Trophoblast cell (in vitro differentiated cells and primary cell): Measurements from ENCODE around the gene ARFGAP1.

ENCODE experiments used
- DNase-seq, 2 donors: peaks; one replicate each; pipeline ENCODE4 v3.0.0-alpha.2; 2016
- H2AFZ ChIP-seq: 2 replicates; pipeline ENCODE4 v1.6.1; 2013; ENCODE audit warnings: low read length, moderate library complexity, mild to moderate bottlenecking; ENCODE audit not compliant: insufficient read depth, poor library complexity
- H2AK5ac ChIP-seq: 2 replicates; pipeline ENCODE4 v1.6.1; 2013; ENCODE audit warnings: mild to moderate bottlenecking, low read length
- H2BK120ac ChIP-seq: 2 replicates; pipeline ENCODE4 v1.6.1; 2013; ENCODE audit warnings: low read length, mild to moderate bottlenecking, moderate library complexity; ENCODE audit not compliant: insufficient read depth, poor library complexity
- H2BK12ac ChIP-seq: 2 replicates; pipeline ENCODE4 v1.6.1; 2013; ENCODE audit warnings: mild to moderate bottlenecking, low read length, moderate library complexity
- H2BK5ac ChIP-seq: 2 replicates; pipeline ENCODE4 v1.6.1; 2013; ENCODE audit warnings: low read length, low read depth, moderate library complexity, mild to moderate bottlenecking; ENCODE audit not compliant: poor library complexity
- H3K14ac ChIP-seq: 2 replicates; pipeline ENCODE4 v1.6.1; 2013; ENCODE audit warnings: mild to moderate bottlenecking, low read length
- H3K18ac ChIP-seq: 2 replicates; pipeline ENCODE4 v1.6.1; 2013; ENCODE audit warnings: mild to moderate bottlenecking, low read length
- H3K23ac ChIP-seq: 2 replicates; pipeline ENCODE4 v1.6.1; 2013; ENCODE audit warnings: low read length
- H3K27ac ChIP-seq: 2 replicates; pipeline ENCODE4 v1.5.1; 2013; ENCODE audit warnings: low read depth, mild to moderate bottlenecking, inconsistent platforms, low read length, moderate library complexity
- H3K27me3 ChIP-seq: 2 replicates; pipeline ENCODE4 v1.6.1; 2013; ENCODE audit warnings: inconsistent platforms, mild to moderate bottlenecking, low read length, moderate library complexity; ENCODE audit not compliant: insufficient read depth
- H3K36me3 ChIP-seq, 2 experiments: 1 replicate in 1 of 2; 2 replicates in 1 of 2; pipeline ENCODE4 v1.6.1; 2013; ENCODE audit warnings: low read length in 2 of 2, mild to moderate bottlenecking in 2 of 2, moderate library complexity in 1 of 2; ENCODE audit not compliant: insufficient read depth in 2 of 2, control insufficient read depth in 1 of 2
- H3K4ac ChIP-seq: 2 replicates; pipeline ENCODE4 v1.6.1; 2013; ENCODE audit warnings: low read depth, mild to moderate bottlenecking, low read length, moderate library complexity
- H3K4me1 ChIP-seq, 2 experiments: 1 replicate in 1 of 2; 2 replicates in 1 of 2; pipeline ENCODE4 v1.6.1; 2013; ENCODE audit warnings: low read length in 2 of 2, mild to moderate bottlenecking in 2 of 2, moderate library complexity in 1 of 2; ENCODE audit not compliant: insufficient read depth in 2 of 2, control insufficient read depth in 1 of 2
- H3K4me2 ChIP-seq: 2 replicates; pipeline ENCODE4 v1.6.1; 2013; ENCODE audit warnings: inconsistent platforms, mild to moderate bottlenecking, low read length, moderate library complexity
- H3K4me3 ChIP-seq: 2 replicates; pipeline ENCODE4 v1.5.1; 2013; ENCODE audit warnings: mild to moderate bottlenecking, low read depth, low read length, inconsistent platforms
- H3K79me1 ChIP-seq: one replicate; pipeline ENCODE4 v1.6.1; 2013; ENCODE audit warnings: low read length
- H3K79me2 ChIP-seq: 2 replicates; pipeline ENCODE4 v1.6.1; 2013; ENCODE audit warnings: low read length, mild to moderate bottlenecking; ENCODE audit not compliant: control insufficient read depth, insufficient read depth, poor library complexity
- H3K9ac ChIP-seq: 2 replicates; pipeline ENCODE4 v1.6.1; 2013; ENCODE audit warnings: mild to moderate bottlenecking, low read length
- H3K9me3 ChIP-seq: 2 replicates; pipeline ENCODE4 v1.6.1; 2013; ENCODE audit warnings: low read depth, mild to moderate bottlenecking, control low read depth, inconsistent platforms, low read length; ENCODE audit not compliant: insufficient read depth
- H4K12ac ChIP-seq: 2 replicates; pipeline ENCODE4 v1.6.1; 2013; ENCODE audit warnings: low read depth, mild to moderate bottlenecking, low read length, moderate library complexity
- H4K8ac ChIP-seq: 2 replicates; pipeline ENCODE4 v1.6.1; 2013; ENCODE audit warnings: low read depth, mild to moderate bottlenecking, low read length, moderate library complexity
- H4K91ac ChIP-seq: one replicate; pipeline ENCODE4 v1.6.1; 2013; ENCODE audit warnings: low read depth, mild to moderate bottlenecking, low read length, moderate library complexity
- WGBS: extraction: QIAGEN DNeasy Blood & Tissue Kit; methylation state at CpG from one replicate; pipeline ENCODE4 v1.1.7; 2013; ENCODE audit warnings: missing lambda C conversion rate; ENCODE audit not compliant: insufficient read length, insufficient coverage; ENCODE audit errors: extremely low coverage; 5-methylcytosine and 5-hydroxymethylcytosine counted together

Gene ARFGAP1

GRCh38 chr20:63319164-63320040, 46.8 kb downstream of the ARFGAP1 start:
- H3K4me2 ChIP-seq = no peak overlapping the region
- no peak overlapping the region for H4K8ac ChIP-seq
- no peaks in the 10 kb centered on the region for H3K36me3 ChIP-seq
- no peak for DNase-seq
- no peak overlapping the region for H3K4ac ChIP-seq
- WGBS = no CpG with 5 or more reads among the region's 25 CpGs
- H2BK12ac ChIP-seq = no peak overlapping the region
- H3K27me3 ChIP-seq = no peaks in the 10 kb centered on the region
- H2BK5ac ChIP-seq = no peak overlapping the region
- no peak overlapping the region for H3K23ac ChIP-seq
- H4K91ac ChIP-seq = no peak overlapping the region
- peaks cover 2% of the 10 kb centered on the region for H3K9me3 ChIP-seq
- no peak overlapping the region for H3K9ac ChIP-seq
- H2BK120ac ChIP-seq = no peak overlapping the region
- H3K14ac ChIP-seq = no peak overlapping the region
- H2AFZ ChIP-seq = no peak overlapping the region
- H2AK5ac ChIP-seq = no peak overlapping the region
- no peak overlapping the region for H4K12ac ChIP-seq
- H3K18ac ChIP-seq = no peak overlapping the region
- no peaks in the 10 kb centered on the region for H3K79me1 ChIP-seq
- no peak overlapping the region for H3K4me3 ChIP-seq
- H3K79me2 ChIP-seq = no peaks in the 10 kb centered on the region
- H3K27ac ChIP-seq = no peak overlapping the region
- no peaks in the 10 kb centered on the region for H3K4me1 ChIP-seq

- DNase-seq = no peak
- no peak overlapping the region for H4K91ac ChIP-seq
- no peak overlapping the region for H3K27ac ChIP-seq
- H4K8ac ChIP-seq = no peak overlapping the region
- no peaks in the 10 kb centered on the region for H3K79me1 ChIP-seq
- H3K9me3 ChIP-seq = peaks cover 2% of the 10 kb centered on the region
- no peak overlapping the region for H2AK5ac ChIP-seq
- H3K4me3 ChIP-seq = peak overlapping the region; percentile 37
- no peak overlapping the region for H3K4me2 ChIP-seq
- no peak overlapping the region for H2BK120ac ChIP-seq
- H3K36me3 ChIP-seq = no peaks in the 10 kb centered on the region
- H2BK12ac ChIP-seq = no peak overlapping the region
- WGBS = no CpG with 5 or more reads among the region's 23 CpGs
- H3K4me1 ChIP-seq = no peaks in the 10 kb centered on the region
- H2BK5ac ChIP-seq = no peak overlapping the region
- no peak overlapping the region for H3K14ac ChIP-seq
- H2AFZ ChIP-seq = no peak overlapping the region
- H3K27me3 ChIP-seq = no peaks in the 10 kb centered on the region
- no peak overlapping the region for H4K12ac ChIP-seq
- H3K23ac ChIP-seq = no peak overlapping the region
- H3K18ac ChIP-seq = no peak overlapping the region
- no peak overlapping the region for H3K9ac ChIP-seq
- no peaks in the 10 kb centered on the region for H3K79me2 ChIP-seq
- H3K4ac ChIP-seq = no peak overlapping the region
Measured at GRCh38 chr20:63320041-63320511, 47.5 kb downstream of the ARFGAP1 start.

- H2BK5ac ChIP-seq = no peak overlapping the region
- no peak overlapping the region for H3K9ac ChIP-seq
- no peak overlapping the region for H3K4ac ChIP-seq
- no peak for DNase-seq
- peaks cover 2% of the 10 kb centered on the region for H3K9me3 ChIP-seq
- no CpG with 5 or more reads among the region's 10 CpGs for WGBS
- H3K4me2 ChIP-seq = no peak overlapping the region
- H4K12ac ChIP-seq = no peak overlapping the region
- no peak overlapping the region for H3K14ac ChIP-seq
- H3K27me3 ChIP-seq = no peaks in the 10 kb centered on the region
- no peak overlapping the region for H4K8ac ChIP-seq
- no peak overlapping the region for H2AFZ ChIP-seq
- H3K4me1 ChIP-seq = no peaks in the 10 kb centered on the region
- no peak overlapping the region for H3K23ac ChIP-seq
- no peak overlapping the region for H3K4me3 ChIP-seq
- no peak overlapping the region for H4K91ac ChIP-seq
- H2BK120ac ChIP-seq = no peak overlapping the region
- no peaks in the 10 kb centered on the region for H3K79me1 ChIP-seq
- no peak overlapping the region for H3K27ac ChIP-seq
- H2AK5ac ChIP-seq = no peak overlapping the region
- no peaks in the 10 kb centered on the region for H3K79me2 ChIP-seq
- H3K36me3 ChIP-seq = no peaks in the 10 kb centered on the region
- no peak overlapping the region for H2BK12ac ChIP-seq
- H3K18ac ChIP-seq = no peak overlapping the region
Measured at GRCh38 chr20:63320616-63321147, 48.1 kb downstream of the ARFGAP1 start.

GRCh38 chr20:63321148-63321831, 48.7 kb downstream of the ARFGAP1 start:
- no CpG with 5 or more reads among the region's 20 CpGs for WGBS
- Histone ChIP-seq H3K9ac (no peak overlapping the region), H4K12ac (no peak overlapping the region), H2BK120ac (no peak overlapping the region), H3K4me1 (no peaks in the 10 kb centered on the region), H2AFZ (no peak overlapping the region), H4K91ac (no peak overlapping the region), H3K27ac (no peak overlapping the region), H2BK5ac (no peak overlapping the region), H3K4me3 (no peak overlapping the region), H3K36me3 (no peaks in the 10 kb centered on the region), H3K27me3 (no peaks in the 10 kb centered on the region), H3K79me1 (no peaks in the 10 kb centered on the region), H3K79me2 (no peaks in the 10 kb centered on the region), H3K4ac (no peak overlapping the region), H3K23ac (no peak overlapping the region), H3K18ac (no peak overlapping the region), H3K4me2 (no peak overlapping the region), H2AK5ac (no peak overlapping the region), H4K8ac (no peak overlapping the region), H3K9me3 (peaks cover 2% of the 10 kb centered on the region), H3K14ac (no peak overlapping the region), H2BK12ac (no peak overlapping the region)
- peak in 1 of 2 donors; percentile 21 for DNase-seq
